Keratinocyte (primary cell): ENCODE measurements around the gene CCM2. TPM values are rescaled to one million over a fixed set of nuclear protein-coding genes. Genes with fewer than 3 reads are reported as not detected.

Experiments
- DNase-seq: peaks from one replicate; pipeline ENCODE4 v3.0.0-alpha.2; 2011; ENCODE audit warnings: low read depth, missing footprints, low spot score
- FAIRE-seq: peaks from 2 replicates; lab custom pipeline; 2011; peaks lifted over from hg19 to GRCh38; lab: Jason Lieb, UNC
- H2AFZ ChIP-seq: 2 replicates; pipeline ENCODE4 v1.6.0; 2012; ENCODE audit warnings: low read length, control low read depth, inconsistent platforms; ENCODE audit not compliant: control insufficient read depth
- H3K27ac ChIP-seq: 2 replicates; pipeline ENCODE4 v1.5.1; 2011; ENCODE audit warnings: low read length; ENCODE audit not compliant: control insufficient read depth, insufficient read depth
- H3K27me3 ChIP-seq: 3 replicates; pipeline ENCODE4 v1.6.0; 2011; ENCODE audit warnings: low read length; ENCODE audit not compliant: control insufficient read depth, insufficient read depth; ENCODE audit errors: extremely low read depth
- H3K36me3 ChIP-seq, 2 experiments: 2 replicates in 1 of 2; 3 replicates in 1 of 2; pipeline ENCODE4 v1.5.1; 2011; ENCODE audit warnings: low read length in 2 of 2, mild to moderate bottlenecking in 1 of 2; ENCODE audit not compliant: control insufficient read depth in 2 of 2, insufficient read depth in 2 of 2; ENCODE audit errors: extremely low read depth in 1 of 2
- H3K4me1 ChIP-seq: 3 replicates; pipeline ENCODE4 v1.5.1; 2011; ENCODE audit warnings: low read length; ENCODE audit not compliant: control insufficient read depth, insufficient read depth; ENCODE audit errors: extremely low read depth
- H3K4me2 ChIP-seq: 3 replicates; pipeline ENCODE4 v1.6.0; 2011; ENCODE audit warnings: low read depth, low read length; ENCODE audit not compliant: control insufficient read depth, insufficient read depth; ENCODE audit errors: extremely low read depth
- H3K4me3 ChIP-seq, 3 experiments: fragments of 200-600 bp in 1 of 3; sonication (generic) in 1 of 3; 2 replicates in 2 of 3; 3 replicates in 1 of 3; pipeline ENCODE4 v1.5.1; 2011 to 2016; ENCODE audit warnings: low read length in 3 of 3, mild to moderate bottlenecking in 3 of 3, control low read depth in 2 of 3, inconsistent platforms in 1 of 3, low read depth in 1 of 3, mixed read lengths in 1 of 3, mixed run types in 1 of 3, moderate library complexity in 1 of 3; ENCODE audit not compliant: control insufficient read depth in 2 of 3, insufficient read depth in 2 of 3; ENCODE audit errors: extremely low read depth in 1 of 3
- H3K79me2 ChIP-seq: 2 replicates; pipeline ENCODE4 v1.6.0; 2012; ENCODE audit warnings: low read length; ENCODE audit not compliant: control insufficient read depth, insufficient read depth
- H3K9ac ChIP-seq: 3 replicates; pipeline ENCODE4 v1.6.0; 2011; ENCODE audit warnings: low read length; ENCODE audit not compliant: control insufficient read depth, insufficient read depth; ENCODE audit errors: extremely low read depth
- H3K9me1 ChIP-seq: 3 replicates; pipeline ENCODE4 v1.6.0; 2011; ENCODE audit warnings: low read length; ENCODE audit not compliant: control insufficient read depth, insufficient read depth; ENCODE audit errors: extremely low read depth
- H3K9me3 ChIP-seq: 2 replicates; pipeline ENCODE4 v1.5.1; 2012; ENCODE audit warnings: low read depth, low read length; ENCODE audit not compliant: control insufficient read depth
- H4K20me1 ChIP-seq: 3 replicates; pipeline ENCODE4 v1.6.0; 2011; ENCODE audit warnings: low read length; ENCODE audit not compliant: control insufficient read depth, insufficient read depth; ENCODE audit errors: extremely low read depth
- EZH2 ChIP-seq: IDR thresholded peaks from one replicate; pipeline ENCODE4 v1.6.1; 2012; ENCODE audit warnings: inconsistent platforms, mild to moderate bottlenecking, low read length, moderate library complexity
- dilution Hi-C: fragments of 300-500 bp; cut with MboI; formaldehyde crosslinking; loops from one replicate; pipeline ENCODE4 v1.7.0; 2020; ENCODE audit warnings: low sequenced_read_pairs; ENCODE audit not compliant: extremely low pct_ligation_motif_present
- polyA plus RNA-seq, 5 experiments: library from polyadenylated mRNA; depleted of rRNA in 3 of 5; stranded (reverse) in 3 of 5; stranded (forward) in 1 of 5; unstranded in 1 of 5; fragments of >200 nt; gene quantifications; 1 replicate in 1 of 5; 2 replicates in 3 of 5; 3 replicates in 1 of 5; pipeline versions ENCODE4 v1.2.1 to v1.2.3, GENCODE V29; 2011 to 2012; ENCODE audit warnings: missing spikeins in 2 of 5, low read depth in 1 of 5, low replicate concordance in 1 of 5
- TF ChIP-seq, protein P1 (sequence below), 3 experiments: IDR thresholded peaks in 1 of 3; conservative IDR thresholded peaks in 1 of 3; optimal IDR thresholded peaks in 1 of 3; 2 replicates in 2 of 3; 3 replicates in 1 of 3; pipeline versions ENCODE3 to v1.5.1; 2011; ENCODE audit warnings: low read length in 3 of 3, mild to moderate bottlenecking in 3 of 3, moderate library complexity in 2 of 3, control low read depth in 1 of 3, inconsistent platforms in 1 of 3; ENCODE audit not compliant: insufficient read depth in 2 of 3; ENCODE audit errors: extremely low read depth in 1 of 3

CCM2 gene
- polyA plus RNA-seq, 1 donor (not counting 4 experiments of a cell fraction or from before 2014, with no cell fraction given): 44.8 TPM

DNA sequence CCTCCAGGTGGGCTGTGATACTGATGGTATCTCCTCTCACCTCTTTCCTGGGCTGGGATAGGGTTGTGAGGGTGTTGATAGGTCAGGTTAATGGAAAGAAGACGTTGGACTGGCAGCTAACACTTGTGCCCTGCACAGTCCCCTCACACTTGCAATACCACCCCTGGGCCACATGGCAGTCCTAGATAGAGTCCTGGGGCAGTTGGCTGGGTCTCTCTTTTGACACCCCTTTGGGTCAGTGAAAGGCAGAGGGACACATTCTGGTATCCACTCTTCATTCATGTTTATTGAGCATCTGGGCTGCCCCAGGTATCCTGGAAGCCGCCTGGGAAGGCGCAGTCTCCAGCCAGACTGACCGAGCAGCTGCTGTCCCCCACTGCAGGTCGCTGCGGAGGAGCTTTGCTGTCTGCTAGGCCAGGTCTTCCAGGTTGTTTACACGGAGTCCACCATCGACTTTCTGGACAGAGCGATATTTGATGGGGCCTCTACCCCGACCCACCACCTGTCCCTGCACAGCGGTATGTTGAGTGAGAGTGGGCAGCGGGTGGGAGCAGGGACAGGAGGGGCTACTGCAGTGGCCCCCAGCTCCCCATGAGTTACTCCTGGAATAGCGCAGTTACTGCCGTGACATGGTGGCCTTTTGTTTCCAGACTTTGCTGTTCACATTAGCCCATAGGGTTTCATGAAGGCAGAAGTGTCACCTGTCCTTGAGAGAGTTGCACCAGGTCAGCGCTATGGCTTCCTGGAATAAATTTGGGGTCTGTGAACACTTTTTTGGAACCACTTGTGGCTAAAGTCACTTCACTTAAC is 69.6 kb downstream of the CCM2 start:
- no peak for DNase-seq
- H4K20me1 ChIP-seq: no peaks in the 10 kb centered on the region
- dilution Hi-C loops: no loop called here
- no peak overlapping the region for H3K4me3 ChIP-seq
- H3K4me2 ChIP-seq: no peak overlapping the region
- peaks cover 4% of the 10 kb centered on the region for H3K4me1 ChIP-seq
- H3K9me3 ChIP-seq: no peaks in the 10 kb centered on the region
- H3K27me3 ChIP-seq: no peaks in the 10 kb centered on the region
- no peaks in the 10 kb centered on the region for H3K9me1 ChIP-seq
- TF ChIP-seq EZH2: no peak
- TF ChIP-seq, protein P1, sequence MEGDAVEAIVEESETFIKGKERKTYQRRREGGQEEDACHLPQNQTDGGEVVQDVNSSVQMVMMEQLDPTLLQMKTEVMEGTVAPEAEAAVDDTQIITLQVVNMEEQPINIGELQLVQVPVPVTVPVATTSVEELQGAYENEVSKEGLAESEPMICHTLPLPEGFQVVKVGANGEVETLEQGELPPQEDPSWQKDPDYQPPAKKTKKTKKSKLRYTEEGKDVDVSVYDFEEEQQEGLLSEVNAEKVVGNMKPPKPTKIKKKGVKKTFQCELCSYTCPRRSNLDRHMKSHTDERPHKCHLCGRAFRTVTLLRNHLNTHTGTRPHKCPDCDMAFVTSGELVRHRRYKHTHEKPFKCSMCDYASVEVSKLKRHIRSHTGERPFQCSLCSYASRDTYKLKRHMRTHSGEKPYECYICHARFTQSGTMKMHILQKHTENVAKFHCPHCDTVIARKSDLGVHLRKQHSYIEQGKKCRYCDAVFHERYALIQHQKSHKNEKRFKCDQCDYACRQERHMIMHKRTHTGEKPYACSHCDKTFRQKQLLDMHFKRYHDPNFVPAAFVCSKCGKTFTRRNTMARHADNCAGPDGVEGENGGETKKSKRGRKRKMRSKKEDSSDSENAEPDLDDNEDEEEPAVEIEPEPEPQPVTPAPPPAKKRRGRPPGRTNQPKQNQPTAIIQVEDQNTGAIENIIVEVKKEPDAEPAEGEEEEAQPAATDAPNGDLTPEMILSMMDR (optimal IDR thresholded peaks at IDR 0.05 in 1 of 3, IDR thresholded peaks at IDR 0.05 in 1 of 3, conservative IDR thresholded peaks at IDR 0.05 in 1 of 3; ENCODE audit: extremely low read depth in 1 of 3, insufficient read depth in 2 of 3, low read length in 3 of 3): peak in 2 of 3 experiments; percentile 3 to 7
- FAIRE-seq: no peak
- H2AFZ ChIP-seq: no peak overlapping the region
- peaks cover 43% of the 10 kb centered on the region in 2 experiments for H3K36me3 ChIP-seq
- no peak overlapping the region for H3K9ac ChIP-seq
- peaks cover 10% of the 10 kb centered on the region for H3K79me2 ChIP-seq
- H3K27ac ChIP-seq: no peak overlapping the region

DNA sequence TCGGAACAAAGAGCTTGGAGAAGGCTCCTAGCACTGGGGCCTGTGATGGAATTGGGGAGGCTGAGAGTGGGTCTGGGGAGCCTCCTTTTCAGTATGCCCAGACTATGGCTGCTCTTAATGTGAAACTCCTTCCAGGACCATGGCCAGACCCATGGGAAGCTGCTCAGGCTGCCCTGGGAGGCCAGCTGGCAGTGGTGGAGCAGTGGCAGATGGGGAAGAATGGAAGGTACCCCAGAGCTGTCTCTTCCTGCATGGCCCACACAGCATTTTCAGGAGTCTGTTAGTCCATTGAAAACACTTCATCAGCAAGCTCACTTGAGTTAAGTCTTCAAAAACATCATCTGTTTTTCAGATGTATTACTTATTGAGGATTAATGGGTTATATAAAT is 70.2 kb downstream of the CCM2 start:
- Histone ChIP-seq H4K20me1 (no peaks in the 10 kb centered on the region), H3K4me3 (no peak overlapping the region), H2AFZ (no peak overlapping the region), H3K9ac (no peak overlapping the region), H3K27ac (no peak overlapping the region), H3K9me3 (no peaks in the 10 kb centered on the region), H3K4me2 (no peak overlapping the region), H3K9me1 (no peaks in the 10 kb centered on the region), H3K27me3 (no peaks in the 10 kb centered on the region), H3K36me3 (peaks cover 43% of the 10 kb centered on the region in 2 experiments), H3K4me1 (peaks cover 4% of the 10 kb centered on the region), H3K79me2 (peaks cover 5% of the 10 kb centered on the region)
- dilution Hi-C loops: no loop called here
- FAIRE-seq (no peak), DNase-seq (no peak)
- no peak for TF ChIP-seq EZH2
- TF ChIP-seq, protein P1 (optimal IDR thresholded peaks at IDR 0.05 in 1 of 3, IDR thresholded peaks at IDR 0.05 in 1 of 3, conservative IDR thresholded peaks at IDR 0.05 in 1 of 3; ENCODE audit: extremely low read depth in 1 of 3, insufficient read depth in 2 of 3, low read length in 3 of 3): no peak
